ENCODE measurements around the gene SH2D3A. TPM values are rescaled to one million over a fixed set of nuclear protein-coding genes. Genes with fewer than 3 reads are reported as not detected.
A peak's percentile ranks its signal among the peaks of the same experiment; 100 is the strongest.

Gene SH2D3A
- total and polyA plus RNA-seq, 2 experiments from 2014 or later, result 20.7 to 38.4 TPM

DNA sequence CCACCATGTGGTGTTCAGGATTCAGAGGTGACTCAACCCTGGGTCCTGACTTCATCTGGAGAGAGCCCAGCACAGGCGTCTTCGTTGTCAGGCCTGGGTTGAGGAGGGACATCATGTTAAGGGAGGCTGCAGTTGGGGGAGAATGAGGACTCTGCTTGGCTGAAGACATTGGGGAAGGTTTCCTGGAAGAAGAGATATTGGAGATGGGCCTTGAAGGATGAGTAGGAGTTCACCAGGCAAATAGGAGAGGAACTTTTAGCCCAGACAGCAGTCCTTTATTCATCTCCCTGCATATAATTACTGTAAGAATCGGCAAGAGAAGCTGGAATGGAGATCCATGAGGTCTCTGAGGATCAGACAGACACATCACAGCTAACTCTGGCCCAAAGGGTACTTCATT, 44.1 kb upstream of the SH2D3A start:
- H3K9me2 ChIP-seq (ENCODE audit: insufficient read depth), result 0 out of 2 replicates have a peak, but pooled peaks cover 7% of the 10 kb centered on the region

More for the DNA sequence above, 44.1 kb upstream of the SH2D3A start:
- Histone ChIP-seq H3K4me1 (ENCODE audit: insufficient read depth) (no peaks in the 10 kb centered on the region), H3K27me3 (ENCODE audit: insufficient read depth) (no peaks in the 10 kb centered on the region), H4K20me1 (replicated peaks; ENCODE audit: insufficient read depth) (no peaks in the 10 kb centered on the region; the same call in 1 of the 2 replicates), H3K4me3 (no peak overlapping the region), H3K4me2 (no peak overlapping the region), H3K36me3 (ENCODE audit: insufficient read depth) (no peaks in the 10 kb centered on the region), H2AFZ (peak overlapping the region; percentile 95), H3K27ac (ENCODE audit: low read depth) (no peak overlapping the region), H3F3A (replicated peaks; ENCODE audit: low read depth) (no peaks in the 10 kb centered on the region), H3K79me2 (replicated peaks; ENCODE audit: insufficient read depth) (no peaks in the 10 kb centered on the region)
- no peak overlapping the region for H3K4me3 Mint-ChIP-seq
- ATAC-seq (no peak), DNase-seq (ENCODE audit: low spot score) (no peak)
- H3K9me3 Mint-ChIP-seq, result peaks cover 94% of the 10 kb centered on the region
- H3K4me1 Mint-ChIP-seq, result no peaks in the 10 kb centered on the region
- peaks cover 2% of the 10 kb centered on the region for H3K27me3 Mint-ChIP-seq (ENCODE audit: insufficient read depth, low read depth, poor library complexity)
- no peak overlapping the region for H3K27ac Mint-ChIP-seq
- H3K36me3 Mint-ChIP-seq (ENCODE audit: low read depth), result peaks cover 40% of the 10 kb centered on the region
- TF ChIP-seq STAT1 (IDR thresholded peaks at IDR 0.05; ENCODE audit: unreplicated experiment) (no peak), ZNF331 (CRISPR knock-in tag; IDR thresholded peaks at IDR 0.05; ENCODE audit: low read depth) (no peak), CREB1 (CRISPR knock-in tag; IDR thresholded peaks at IDR 0.05; ENCODE audit: low read depth) (no peak), ZNF114 (CRISPR knock-in tag; IDR thresholded peaks at IDR 0.05) (no peak), EZH2phosphoT487 (IDR thresholded peaks at IDR 0.05; ENCODE audit: unreplicated experiment) (no peak), ZNF462 (CRISPR knock-in tag; IDR thresholded peaks at IDR 0.05) (no peak), EZH2 (IDR thresholded peaks at IDR 0.05; ENCODE audit: low read depth, unreplicated experiment) (no peak), NANOG (IDR thresholded peaks at IDR 0.05; ENCODE audit: borderline replicate concordance) (no peak), JUNB (IDR thresholded peaks at IDR 0.05; ENCODE audit: unreplicated experiment) (no peak), REST (IDR thresholded peaks at IDR 0.05; ENCODE audit: unreplicated experiment) (no peak), POLR2AphosphoS5 (IDR thresholded peaks at IDR 0.05; ENCODE audit: low read depth) (no peak), ETS1 (IDR thresholded peaks at IDR 0.05) (no peak)
- TF ChIP-seq, protein P1, sequence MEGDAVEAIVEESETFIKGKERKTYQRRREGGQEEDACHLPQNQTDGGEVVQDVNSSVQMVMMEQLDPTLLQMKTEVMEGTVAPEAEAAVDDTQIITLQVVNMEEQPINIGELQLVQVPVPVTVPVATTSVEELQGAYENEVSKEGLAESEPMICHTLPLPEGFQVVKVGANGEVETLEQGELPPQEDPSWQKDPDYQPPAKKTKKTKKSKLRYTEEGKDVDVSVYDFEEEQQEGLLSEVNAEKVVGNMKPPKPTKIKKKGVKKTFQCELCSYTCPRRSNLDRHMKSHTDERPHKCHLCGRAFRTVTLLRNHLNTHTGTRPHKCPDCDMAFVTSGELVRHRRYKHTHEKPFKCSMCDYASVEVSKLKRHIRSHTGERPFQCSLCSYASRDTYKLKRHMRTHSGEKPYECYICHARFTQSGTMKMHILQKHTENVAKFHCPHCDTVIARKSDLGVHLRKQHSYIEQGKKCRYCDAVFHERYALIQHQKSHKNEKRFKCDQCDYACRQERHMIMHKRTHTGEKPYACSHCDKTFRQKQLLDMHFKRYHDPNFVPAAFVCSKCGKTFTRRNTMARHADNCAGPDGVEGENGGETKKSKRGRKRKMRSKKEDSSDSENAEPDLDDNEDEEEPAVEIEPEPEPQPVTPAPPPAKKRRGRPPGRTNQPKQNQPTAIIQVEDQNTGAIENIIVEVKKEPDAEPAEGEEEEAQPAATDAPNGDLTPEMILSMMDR (conservative IDR thresholded peaks at IDR 0.05; ENCODE audit: low read depth in 2 of 2), result no peak

All from GM23338 (cell line).